Colonic mucosa (tissue), 4 donors: ENCODE measurements around the gene MTX1. TPM values are rescaled to one million over a fixed set of nuclear protein-coding genes. Genes with fewer than 3 reads are reported as not detected.
"Not testable (repeated sequence)": the region's sequence is repeated elsewhere in the genome, so short reads cannot be mapped to it uniquely, and the experiment has no call there.

Experiments used
- DNase-seq: peaks from one replicate; pipeline ENCODE4 v3.0.0-alpha.2; 2020
- H3K27ac ChIP-seq: fragments of 200-600 bp; one replicate; pipeline ENCODE4 v1.8.0; 2021
- H3K27me3 ChIP-seq: fragments of 200-600 bp; one replicate; pipeline ENCODE4 v1.8.0; 2021
- H3K36me3 ChIP-seq: fragments of 200-600 bp; one replicate; pipeline ENCODE4 v1.8.0; 2021
- H3K4me1 ChIP-seq: fragments of 200-600 bp; one replicate; pipeline ENCODE4 v1.8.0; 2021; ENCODE audit warnings: mild to moderate bottlenecking
- H3K4me3 ChIP-seq: fragments of 200-600 bp; one replicate; pipeline ENCODE4 v1.8.0; 2021
- H3K9ac ChIP-seq, 2 donors: one replicate each; pipeline ENCODE4 v1.7.0; 2013; ENCODE audit warnings: control low read depth in 2 of 2, low read depth in 2 of 2, low read length in 2 of 2
- H3K9me3 ChIP-seq: fragments of 200-600 bp; one replicate; pipeline ENCODE4 v1.8.0; 2021
- intact Hi-C: fragments of 100-400 bp; cut with DNase I; formaldehyde crosslinking; loops from one replicate; pipeline ENCODE4 v1.14.1; 2022
- total RNA-seq, 2 donors: library from RNA; stranded (reverse); fragmentation: NEBNext Ultra II Directional in 1 of 2; extraction: Animal tissue kit (Norgen Biotek cat#: 25700) in 1 of 2; gene quantifications; one replicate each; pipeline ENCODE4 v1.2.1, GENCODE V29; 2021
- TF ChIP-seq, protein P1 (sequence below): fragments of 200-600 bp; IDR thresholded peaks from one replicate; pipeline ENCODE4 v1.8.0; 2022; ENCODE audit warnings: antibody characterized with exemption, mild to moderate bottlenecking
- donor health status: healthy.
- donor health status: DM: no; HTN: no; CAD: no.
- donor health status: DM: no; HTN: no; CAD: no.

Gene MTX1
- total RNA-seq, 2 donors from 2014 or later, result 37.5 to 55.8 TPM

DNA sequence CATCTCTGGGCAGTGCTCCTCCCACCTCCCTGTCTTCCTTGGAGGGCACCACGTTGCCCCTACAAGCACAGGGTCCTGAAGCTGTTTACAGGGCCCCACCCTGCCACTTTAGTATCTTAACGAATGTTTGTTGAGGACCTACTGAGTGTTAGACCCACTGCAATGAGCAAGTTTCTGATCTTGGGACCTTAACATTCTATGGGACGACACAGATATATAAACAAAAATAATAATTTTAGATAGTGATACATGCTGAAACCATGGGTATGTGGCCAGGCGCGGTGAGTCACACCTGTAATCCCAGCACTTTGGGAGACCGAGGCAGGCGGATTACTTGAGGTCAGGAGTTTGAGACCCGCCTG, 36.6 kb downstream of the MTX1 start:
- H3K4me1 ChIP-seq, result peaks cover 4% of the 10 kb centered on the region
- H3K9me3 ChIP-seq, result no peaks in the 10 kb centered on the region
- intact Hi-C loops, result no loop called here
- no peak for DNase-seq
- H3K27me3 ChIP-seq, result no peaks in the 10 kb centered on the region
- no peaks in the 10 kb centered on the region for H3K36me3 ChIP-seq
- H3K9ac ChIP-seq, result peak overlapping the region; percentile 81 to 91
- H3K4me3 ChIP-seq, result peak overlapping the region; percentile 49
- H3K27ac ChIP-seq, result peak overlapping the region; percentile 91
- TF ChIP-seq, protein P1, sequence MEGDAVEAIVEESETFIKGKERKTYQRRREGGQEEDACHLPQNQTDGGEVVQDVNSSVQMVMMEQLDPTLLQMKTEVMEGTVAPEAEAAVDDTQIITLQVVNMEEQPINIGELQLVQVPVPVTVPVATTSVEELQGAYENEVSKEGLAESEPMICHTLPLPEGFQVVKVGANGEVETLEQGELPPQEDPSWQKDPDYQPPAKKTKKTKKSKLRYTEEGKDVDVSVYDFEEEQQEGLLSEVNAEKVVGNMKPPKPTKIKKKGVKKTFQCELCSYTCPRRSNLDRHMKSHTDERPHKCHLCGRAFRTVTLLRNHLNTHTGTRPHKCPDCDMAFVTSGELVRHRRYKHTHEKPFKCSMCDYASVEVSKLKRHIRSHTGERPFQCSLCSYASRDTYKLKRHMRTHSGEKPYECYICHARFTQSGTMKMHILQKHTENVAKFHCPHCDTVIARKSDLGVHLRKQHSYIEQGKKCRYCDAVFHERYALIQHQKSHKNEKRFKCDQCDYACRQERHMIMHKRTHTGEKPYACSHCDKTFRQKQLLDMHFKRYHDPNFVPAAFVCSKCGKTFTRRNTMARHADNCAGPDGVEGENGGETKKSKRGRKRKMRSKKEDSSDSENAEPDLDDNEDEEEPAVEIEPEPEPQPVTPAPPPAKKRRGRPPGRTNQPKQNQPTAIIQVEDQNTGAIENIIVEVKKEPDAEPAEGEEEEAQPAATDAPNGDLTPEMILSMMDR, result no peak

DNA sequence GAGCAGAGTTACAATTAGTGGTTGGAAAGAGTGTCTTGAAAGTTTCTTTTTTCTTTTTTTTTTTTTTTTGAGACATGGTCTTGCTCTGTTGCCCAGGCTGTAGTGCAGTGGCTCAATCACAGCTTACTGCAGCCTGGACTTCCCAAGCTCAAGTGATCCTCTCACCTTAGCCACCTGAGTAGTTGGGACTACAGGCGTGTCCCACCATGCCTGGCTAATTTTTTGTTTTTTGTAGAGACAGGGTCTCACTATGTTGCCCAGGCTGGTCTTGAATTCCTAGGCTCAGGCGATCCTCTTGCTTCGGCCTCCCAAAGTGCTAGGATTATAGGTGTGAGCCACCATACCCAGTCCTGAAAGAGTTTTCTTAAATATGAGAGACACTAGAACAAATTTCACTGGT, 38.3 kb downstream of the MTX1 start:
- H3K4me1 ChIP-seq, H3K4me3 ChIP-seq, H3K27ac ChIP-seq, H3K27me3 ChIP-seq, DNase-seq, H3K36me3 ChIP-seq, H3K9ac ChIP-seq, intact Hi-C loops, H3K9me3 ChIP-seq: not testable (repeated sequence)

GRCh38 chr1:155247667-155248553, 39.4 kb downstream of the MTX1 start:
- Histone ChIP-seq H3K4me3 (no peak overlapping the region), H3K9ac (no peak overlapping the region), H3K27me3 (no peaks in the 10 kb centered on the region), H3K27ac (no peak overlapping the region), H3K4me1 (peaks cover 3% of the 10 kb centered on the region), H3K9me3 (no peaks in the 10 kb centered on the region), H3K36me3 (no peaks in the 10 kb centered on the region)
- TF ChIP-seq, protein P1, result no peak
- intact Hi-C loops, result no loop called here
- no peak for DNase-seq

DNA sequence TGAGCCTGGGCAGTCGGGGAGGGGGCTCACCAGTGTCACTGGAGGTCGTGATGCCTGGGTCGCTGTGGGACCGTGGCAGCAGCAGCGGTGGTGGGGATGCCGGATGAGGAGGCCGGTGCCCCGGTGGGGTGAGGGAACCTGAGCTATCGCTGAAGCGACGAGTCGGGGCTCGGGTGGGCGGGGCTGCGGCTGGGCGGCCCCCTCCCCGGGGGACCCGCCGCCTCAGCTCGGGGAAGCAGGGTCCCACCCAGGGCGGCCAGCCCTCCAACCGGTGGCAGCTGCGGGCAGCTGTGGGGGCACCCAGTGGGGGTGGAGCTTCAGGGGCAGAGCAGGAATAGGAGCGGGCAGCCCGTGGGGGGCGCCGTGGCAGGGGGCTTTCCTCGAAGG, 41.7 kb downstream of the MTX1 start:
- peak overlapping the region; percentile 23 for H3K4me3 ChIP-seq
- intact Hi-C loops, result loop anchor here (2.0 to 5.0 kb wide), 2 partner anchors 72 to 343 kb away; partner anchors contain the start of gene RUSC1

GRCh38 chr1:155250633-155251449, 42.3 kb downstream of the MTX1 start:
- TF ChIP-seq, protein P1, result peak; percentile 100
- peak overlapping the region; percentile 23 for H3K4me3 ChIP-seq
- peaks cover 12% of the 10 kb centered on the region for H3K4me1 ChIP-seq
- no peaks in the 10 kb centered on the region for H3K27me3 ChIP-seq
- peak overlapping the region; percentile 61 to 76 for H3K9ac ChIP-seq
- H3K9me3 ChIP-seq, result no peaks in the 10 kb centered on the region
- peak; percentile 95 for DNase-seq
- intact Hi-C loops, result loop anchor here (2.0 to 5.0 kb wide), 2 partner anchors 71 to 342 kb away; partner anchors contain the start of gene RUSC1
- no peak overlapping the region for H3K27ac ChIP-seq
- H3K36me3 ChIP-seq, result no peaks in the 10 kb centered on the region

More for the DNA sequence above, 41.7 kb downstream of the MTX1 start:
- Histone ChIP-seq H3K27ac (no peak overlapping the region), H3K9me3 (no peaks in the 10 kb centered on the region), H3K4me1 (peaks cover 12% of the 10 kb centered on the region), H3K36me3 (no peaks in the 10 kb centered on the region), H3K9ac (peak overlapping the region; percentile 61 to 76), H3K27me3 (no peaks in the 10 kb centered on the region)
- DNase-seq, result no peak
- TF ChIP-seq, protein P1, result no peak
